Body of pancreas (tissue), 4 donors: ENCODE results near the gene ITGB1BP2.
"Not testable (repeated sequence)": the region's sequence is repeated elsewhere in the genome, so short reads cannot be mapped to it uniquely, and the experiment has no call there.

Source experiments
- CTCF ChIP-seq, 7 experiments: fragments of 450-650 bp in 4 of 7; fragments of 200-600 bp in 3 of 7; sonication (generic) in 3 of 7; IDR thresholded peaks; one replicate each; pipeline ENCODE4 v1.5.1; 2016 to 2019; ENCODE audit warnings: antibody characterized with exemption in 7 of 7
- POLR2A ChIP-seq, 3 donors: fragments of 450-650 bp; IDR thresholded peaks; one replicate each; pipeline ENCODE4 v1.6.1; 2016; ENCODE audit warnings: antibody characterized with exemption in 3 of 3, mild to moderate bottlenecking in 2 of 3

DNA sequence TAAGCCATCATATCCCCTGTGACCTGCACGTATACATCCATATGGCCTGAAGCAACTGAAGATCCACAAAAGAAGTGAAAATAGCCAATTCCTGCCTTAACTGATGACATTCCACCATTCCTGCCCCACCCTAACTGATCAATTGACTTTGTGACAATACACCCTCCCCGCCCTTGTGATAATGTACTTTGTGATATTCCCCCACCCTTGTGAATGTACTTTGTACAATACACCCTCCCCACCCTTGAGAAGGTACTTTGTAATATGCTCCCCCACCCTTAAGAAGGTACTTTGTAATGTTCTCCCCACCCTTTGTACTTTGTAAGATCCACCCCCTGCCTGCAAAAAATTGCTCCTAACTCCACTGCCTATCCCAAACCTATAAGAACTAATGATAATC, 29.2 kb upstream of the ITGB1BP2 start:
- TF ChIP-seq CTCF, POLR2A (IDR thresholded peaks at IDR 0.05): not testable (repeated sequence)
